SJCRH30 (cell line): ENCODE measurements around the gene NANP. TPM values are rescaled to one million over a fixed set of nuclear protein-coding genes. Genes with fewer than 3 reads are reported as not detected.
"Not testable (repeated sequence)": the region's sequence is repeated elsewhere in the genome, so short reads cannot be mapped to it uniquely, and the experiment has no call there.

Experiments used
- DNase-seq, 2 experiments: peaks; one replicate each; pipeline ENCODE4 v3.0.0-alpha.2; 2015 to 2020
- H3K27ac ChIP-seq: fragments of 250-450 bp; sonication (Bioruptor Pico); 2 replicates; pipeline ENCODE4 v1.5.1; 2020; ENCODE audit warnings: mild to moderate bottlenecking, moderate library complexity
- H3K27me3 ChIP-seq: fragments of 250-450 bp; sonication (Bioruptor Pico); 2 replicates; pipeline ENCODE4 v1.5.1; 2020; ENCODE audit warnings: mild to moderate bottlenecking, moderate library complexity
- H3K36me3 ChIP-seq: fragments of 250-450 bp; sonication (Bioruptor Pico); 2 replicates; pipeline ENCODE4 v1.5.1; 2020; ENCODE audit warnings: mild to moderate bottlenecking, moderate library complexity
- H3K4me1 ChIP-seq: fragments of 250-450 bp; sonication (Bioruptor Pico); 2 replicates; pipeline ENCODE4 v1.5.1; 2020; ENCODE audit warnings: mild to moderate bottlenecking, moderate library complexity
- H3K4me3 ChIP-seq: fragments of 250-450 bp; sonication (Bioruptor Pico); 2 replicates; pipeline ENCODE4 v1.5.1; 2020; ENCODE audit warnings: mild to moderate bottlenecking, moderate library complexity
- H3K9me3 ChIP-seq: fragments of 250-450 bp; sonication (Bioruptor Pico); replicated peaks from 2 replicates; pipeline ENCODE4 v1.5.1; 2020; ENCODE audit warnings: mild to moderate bottlenecking, moderate library complexity
- total RNA-seq: library from RNA; depleted of rRNA; stranded (reverse); fragments of >200 nt; shearing (Covaris generic); gene quantifications from 2 replicates; pipeline ENCODE4 v1.2.3, GENCODE V29; 2014

NANP gene
- total RNA-seq, 1 experiment from 2014 or later = 16.2 TPM

DNA sequence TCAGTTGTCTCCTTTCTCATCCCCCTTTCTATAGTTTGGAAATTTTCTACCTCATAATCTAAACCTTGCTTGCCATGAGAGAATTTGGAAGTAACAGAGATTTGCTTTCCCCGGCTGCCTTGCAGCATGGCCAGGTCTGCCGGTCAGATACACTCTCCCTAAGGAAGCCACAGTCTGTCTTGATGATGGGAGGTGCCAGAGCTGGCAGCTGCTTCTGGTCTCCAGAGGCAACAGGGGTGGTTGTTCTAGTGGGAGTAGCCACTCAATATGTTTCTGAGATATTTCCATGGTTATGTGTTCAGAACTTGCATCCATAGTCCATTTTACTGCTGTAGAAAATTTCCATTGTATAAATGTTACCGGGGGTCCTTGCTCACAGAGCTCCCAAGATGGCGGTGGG lies 33.0 kb downstream of the NANP start:
- H3K4me3 ChIP-seq, H3K36me3 ChIP-seq, H3K27ac ChIP-seq, H3K27me3 ChIP-seq, DNase-seq, H3K9me3 ChIP-seq, H3K4me1 ChIP-seq: not testable (repeated sequence)

DNA sequence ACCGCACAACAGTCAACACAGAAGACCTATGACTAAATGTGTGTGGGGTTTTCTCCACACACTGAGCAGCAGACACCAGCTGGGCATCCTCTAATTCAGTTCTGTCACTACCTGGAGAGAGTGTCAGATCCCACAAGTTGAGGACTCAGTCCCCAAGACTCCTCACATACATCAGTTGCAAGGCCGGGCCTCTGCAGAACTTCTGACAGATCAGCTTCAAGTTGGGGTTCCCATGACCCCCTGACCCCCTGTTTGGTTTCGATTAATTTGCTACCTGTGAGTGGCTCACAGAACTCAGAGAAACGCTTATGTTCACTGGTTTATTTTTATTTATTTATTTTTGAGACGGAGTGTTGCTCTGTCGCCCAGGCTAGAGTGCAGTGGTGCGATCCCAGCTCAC lies 35.3 kb downstream of the NANP start:
- Histone ChIP-seq H3K36me3 (no peaks in the 10 kb centered on the region), H3K27ac (no peak overlapping the region)
- DNase-seq = no peak

DNA sequence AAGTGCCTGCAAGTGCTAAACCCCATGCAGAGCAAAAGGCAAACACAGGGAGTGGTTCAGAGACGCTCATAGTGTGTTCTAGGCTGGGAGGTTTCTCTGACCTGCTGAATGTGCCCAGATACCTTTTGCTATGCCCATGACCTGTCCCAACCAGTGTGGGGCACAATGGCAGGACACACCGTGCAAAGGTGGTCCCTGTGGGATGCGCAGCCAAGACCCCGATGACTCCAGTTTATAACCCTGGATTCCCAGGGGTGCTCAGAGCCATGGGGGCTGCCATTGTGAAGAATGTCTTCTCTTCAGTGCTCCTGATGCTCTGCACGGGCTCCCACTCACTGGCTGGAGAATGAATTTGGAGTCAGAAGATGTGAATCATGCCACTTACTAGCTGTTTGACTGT lies 36.3 kb downstream of the NANP start:
- Histone ChIP-seq H3K4me3 (no peak overlapping the region), H3K36me3 (no peaks in the 10 kb centered on the region), H3K27ac (no peak overlapping the region), H3K27me3 (no peaks in the 10 kb centered on the region), H3K4me1 (no peaks in the 10 kb centered on the region), H3K9me3 (no peaks in the 10 kb centered on the region)
- no peak for DNase-seq

More for the DNA sequence above, 35.3 kb downstream of the NANP start:
- H3K9me3 ChIP-seq = no peaks in the 10 kb centered on the region
- H3K27me3 ChIP-seq = no peaks in the 10 kb centered on the region
- H3K4me1 ChIP-seq = no peaks in the 10 kb centered on the region
- H3K4me3 ChIP-seq = no peak overlapping the region

DNA sequence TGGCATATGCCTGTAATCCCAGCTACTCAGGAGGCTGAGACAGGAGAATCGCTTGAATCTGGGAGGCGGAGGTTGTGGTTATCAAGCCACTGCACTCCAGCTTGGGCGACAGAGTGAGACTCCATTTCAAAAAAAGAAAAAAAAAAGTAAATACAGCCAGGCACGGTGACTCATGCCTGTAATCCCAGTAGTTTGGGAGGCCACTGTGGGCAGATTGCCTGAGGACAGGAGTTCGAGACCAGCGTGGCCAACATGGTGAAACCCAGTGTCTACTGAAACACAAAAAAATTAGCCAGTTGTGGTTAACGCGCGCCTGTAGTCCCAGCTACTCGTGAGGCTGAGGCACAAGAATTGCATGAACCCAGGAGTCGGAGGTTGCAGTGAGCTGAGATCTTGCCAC lies 36.9 kb downstream of the NANP start:
- peak in 1 of 2 experiments; percentile 23 for DNase-seq
- Histone ChIP-seq H3K27me3 (no peaks in the 10 kb centered on the region), H3K4me1 (no peaks in the 10 kb centered on the region), H3K36me3 (peaks cover 2% of the 10 kb centered on the region; the same call in 1 of the 2 replicates), H3K4me3 (no peak overlapping the region), H3K9me3 (no peaks in the 10 kb centered on the region), H3K27ac (no peak overlapping the region)

DNA sequence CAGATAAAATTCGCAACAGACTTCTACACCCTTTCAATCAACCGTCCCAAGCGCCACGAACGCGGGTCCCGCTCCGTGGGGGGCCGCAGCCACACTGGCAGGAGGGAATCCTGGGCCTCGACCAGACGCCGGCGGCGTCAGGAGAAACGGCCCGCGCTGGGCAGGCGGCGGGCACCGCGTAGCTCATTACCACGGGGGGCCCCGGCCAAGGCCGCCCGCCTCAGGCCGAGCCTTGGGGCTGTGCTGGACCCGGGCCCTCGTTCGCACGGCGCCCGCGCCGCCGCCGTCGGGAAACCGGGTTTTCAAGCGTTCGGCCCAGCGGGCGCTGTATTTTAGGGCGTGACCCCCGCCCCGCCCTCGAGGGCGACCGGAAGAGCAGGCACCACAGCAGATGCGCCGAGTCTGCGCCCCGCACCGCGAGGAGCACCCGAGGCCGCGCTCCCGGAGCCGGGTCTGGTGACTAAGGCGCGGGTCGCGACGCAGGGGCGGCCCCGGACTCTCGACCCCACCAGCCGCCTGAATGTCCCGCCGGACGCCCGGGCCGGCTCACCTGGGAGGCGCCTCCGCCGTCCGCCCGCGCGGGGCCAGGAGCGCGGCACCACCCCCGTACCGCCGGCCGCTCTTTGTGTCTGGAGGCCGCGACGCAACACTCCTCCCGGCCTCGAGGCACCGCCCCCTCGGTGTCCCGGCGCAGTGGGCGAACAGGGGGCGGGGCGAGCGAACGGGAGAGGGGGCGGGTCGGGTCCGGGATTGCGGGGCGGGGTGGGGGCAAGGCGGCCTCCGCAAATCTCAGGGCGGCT lies 38.7 kb downstream of the NANP start, which contains the start of gene NINL:
Gene NINL (minus strand): TSS at position 627 of the 800 bp plus-strand sequence. CDS start 58,944 bp downstream, outside the sequence.
- peak within 1 kb of the TSS; percentile 96 for H3K4me3 ChIP-seq
- no peaks in the 10 kb centered on the region for H3K27me3 ChIP-seq
- H3K9me3 ChIP-seq = no peaks in the 10 kb centered on the region
- H3K27ac ChIP-seq = peak within 1 kb of the TSS; percentile 86
- peak; percentile 86 to 88 for DNase-seq
- peaks cover 6% of the 10 kb centered on the region; the same call in 1 of the 2 replicates for H3K36me3 ChIP-seq
- no peaks in the 10 kb centered on the region for H3K4me1 ChIP-seq

DNA sequence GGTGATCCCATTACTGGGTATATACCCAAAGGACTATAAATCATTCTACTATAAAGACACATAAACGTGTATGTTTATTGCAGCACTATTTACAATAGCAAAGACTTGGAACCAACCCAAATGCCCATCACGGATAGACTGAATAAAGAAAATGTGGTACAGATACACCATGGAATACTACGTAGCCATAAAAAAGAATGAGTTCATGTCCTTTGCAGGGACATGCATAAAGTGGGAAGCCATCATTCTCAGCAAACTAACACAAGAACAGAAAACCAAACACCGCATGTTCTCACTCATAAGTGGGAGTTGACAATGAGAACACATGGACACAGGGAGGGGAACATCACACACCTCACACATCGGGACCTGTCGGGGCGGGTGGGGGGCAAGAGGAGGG lies 40.2 kb downstream of the NANP start:
- not testable (repeated sequence) for H3K36me3 ChIP-seq, H3K4me1 ChIP-seq, H3K27me3 ChIP-seq, H3K27ac ChIP-seq, H3K9me3 ChIP-seq, DNase-seq
- peak overlapping the region; percentile 96; the same call in 1 of the 2 replicates for H3K4me3 ChIP-seq

DNA sequence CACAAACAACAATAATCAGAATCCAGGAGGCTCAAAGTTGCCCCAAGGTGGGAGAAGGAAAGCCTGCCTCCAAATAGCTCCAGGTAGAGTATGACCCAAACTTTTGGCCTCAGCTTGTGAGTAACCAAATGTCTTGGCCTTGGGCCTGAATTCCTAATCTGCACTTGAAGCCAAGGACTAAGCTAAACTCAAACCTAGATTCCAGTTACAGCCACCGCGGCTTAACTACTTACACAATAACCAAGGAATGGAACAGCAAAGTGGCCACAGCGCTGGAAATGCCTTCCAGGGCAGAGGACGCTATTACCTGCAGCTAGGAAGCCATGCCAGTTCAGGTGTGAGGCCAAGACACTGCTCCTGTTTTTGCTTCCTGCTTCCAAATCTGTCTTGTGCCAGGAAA lies 43.1 kb downstream of the NANP start:
- Histone ChIP-seq H3K4me3 (no peak overlapping the region), H3K36me3 (peaks cover 8% of the 10 kb centered on the region), H3K4me1 (peaks cover 15% of the 10 kb centered on the region), H3K27ac (no peak overlapping the region), H3K27me3 (no peaks in the 10 kb centered on the region), H3K9me3 (no peaks in the 10 kb centered on the region)
- no peak for DNase-seq

DNA sequence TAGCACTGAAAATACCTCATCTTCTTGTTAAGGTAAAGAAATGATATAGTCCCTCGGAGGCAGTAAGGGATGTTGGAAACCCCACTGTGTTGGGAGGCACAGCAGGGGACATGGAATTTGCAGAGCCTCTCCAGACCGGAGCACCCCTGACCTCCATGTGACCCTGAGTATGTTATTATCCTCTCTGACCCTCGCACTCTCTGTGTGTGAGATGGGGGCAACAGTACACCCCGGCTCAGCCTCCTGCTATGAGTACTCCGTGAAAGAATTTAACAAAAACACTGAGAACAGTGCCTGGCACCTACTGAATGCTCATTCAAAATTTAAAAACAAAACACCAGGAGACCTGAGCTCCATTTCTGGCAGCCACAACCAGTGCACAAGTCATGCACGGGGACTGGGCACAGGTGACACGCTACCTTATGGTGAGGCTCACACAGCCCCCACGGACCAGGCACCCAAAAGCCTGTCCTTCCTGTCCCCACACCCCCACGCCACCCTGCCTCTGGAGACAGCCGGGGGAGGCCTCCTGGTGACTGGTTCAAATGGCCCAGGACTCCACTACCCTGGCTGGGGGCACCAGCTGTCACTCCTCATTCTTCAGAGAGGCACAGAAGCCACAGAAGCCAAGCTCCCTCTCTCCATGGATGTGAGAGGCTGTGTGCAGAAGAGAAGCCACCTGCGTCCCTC lies 44.6 kb downstream of the NANP start:
- Histone ChIP-seq H3K36me3 (peaks cover 16% of the 10 kb centered on the region), H3K27me3 (no peaks in the 10 kb centered on the region), H3K27ac (no peak overlapping the region), H3K4me3 (no peak overlapping the region), H3K9me3 (no peaks in the 10 kb centered on the region), H3K4me1 (peaks cover 15% of the 10 kb centered on the region)
- peak; percentile 29 to 54 for DNase-seq

DNA sequence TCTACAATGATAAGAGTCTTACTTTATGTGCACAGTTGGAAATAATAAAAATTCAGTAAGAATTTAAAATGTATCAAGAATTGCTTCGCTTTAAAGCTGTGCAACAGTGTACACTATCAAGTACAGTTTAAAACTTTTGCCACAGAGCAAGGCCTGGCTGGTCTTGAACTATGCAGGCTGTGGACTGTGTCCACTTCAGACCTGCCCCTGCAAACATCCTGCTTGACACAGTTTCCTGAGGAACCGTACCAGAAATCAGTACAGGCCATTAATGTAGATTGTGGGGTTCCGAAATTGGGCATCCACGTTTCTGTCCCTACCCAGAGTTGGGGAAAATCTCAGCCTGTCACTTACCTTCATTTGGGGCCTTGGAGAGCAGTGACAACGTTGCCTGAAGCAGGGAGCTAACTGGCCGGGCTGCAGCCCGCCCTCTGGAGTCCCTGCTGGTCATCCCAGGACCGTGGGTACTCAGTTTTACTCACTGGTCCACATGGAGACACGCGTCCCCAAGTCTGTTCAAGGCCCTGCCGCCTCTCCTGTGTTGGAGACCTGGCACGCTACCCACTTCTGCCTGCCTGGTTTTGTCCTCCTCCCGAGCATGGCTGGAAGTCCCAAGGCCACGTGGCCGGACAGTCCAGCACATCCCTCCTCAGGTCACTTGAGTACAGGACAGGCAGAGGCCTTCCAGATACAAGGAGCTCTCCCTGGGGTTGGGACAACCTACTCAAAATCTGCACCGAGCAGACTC lies 46.9 kb downstream of the NANP start:
- Histone ChIP-seq H3K27ac (no peak overlapping the region), H3K4me1 (peaks cover 15% of the 10 kb centered on the region), H3K4me3 (no peak overlapping the region), H3K27me3 (no peaks in the 10 kb centered on the region), H3K36me3 (peaks cover 23% of the 10 kb centered on the region), H3K9me3 (no peaks in the 10 kb centered on the region)
- DNase-seq = no peak

DNA sequence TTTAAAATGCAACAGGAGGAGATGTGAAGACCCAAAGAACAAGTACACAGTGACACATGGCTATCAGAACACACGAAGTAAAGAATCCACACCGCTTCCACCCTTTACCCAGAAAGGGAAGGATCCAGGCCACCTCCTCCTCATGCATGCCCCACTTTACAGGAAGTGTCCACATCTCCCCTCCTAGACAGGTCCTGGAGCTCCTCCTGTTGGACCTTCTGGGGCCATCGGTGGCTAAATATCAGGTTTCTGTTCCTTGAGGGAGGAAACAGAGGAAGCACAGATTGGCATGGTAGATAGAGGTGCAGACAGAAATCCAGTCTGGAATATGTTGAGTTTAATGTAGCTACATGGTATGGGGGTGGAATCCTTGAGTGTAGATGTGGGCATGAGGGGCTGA lies 49.4 kb downstream of the NANP start:
- peak in 1 of 2 experiments; percentile 19 for DNase-seq
- H3K36me3 ChIP-seq = peaks cover 24% of the 10 kb centered on the region
- peaks cover 11% of the 10 kb centered on the region for H3K4me1 ChIP-seq
- H3K9me3 ChIP-seq = no peaks in the 10 kb centered on the region
- H3K27ac ChIP-seq = no peak overlapping the region
- H3K27me3 ChIP-seq = no peaks in the 10 kb centered on the region
- no peak overlapping the region for H3K4me3 ChIP-seq

DNA sequence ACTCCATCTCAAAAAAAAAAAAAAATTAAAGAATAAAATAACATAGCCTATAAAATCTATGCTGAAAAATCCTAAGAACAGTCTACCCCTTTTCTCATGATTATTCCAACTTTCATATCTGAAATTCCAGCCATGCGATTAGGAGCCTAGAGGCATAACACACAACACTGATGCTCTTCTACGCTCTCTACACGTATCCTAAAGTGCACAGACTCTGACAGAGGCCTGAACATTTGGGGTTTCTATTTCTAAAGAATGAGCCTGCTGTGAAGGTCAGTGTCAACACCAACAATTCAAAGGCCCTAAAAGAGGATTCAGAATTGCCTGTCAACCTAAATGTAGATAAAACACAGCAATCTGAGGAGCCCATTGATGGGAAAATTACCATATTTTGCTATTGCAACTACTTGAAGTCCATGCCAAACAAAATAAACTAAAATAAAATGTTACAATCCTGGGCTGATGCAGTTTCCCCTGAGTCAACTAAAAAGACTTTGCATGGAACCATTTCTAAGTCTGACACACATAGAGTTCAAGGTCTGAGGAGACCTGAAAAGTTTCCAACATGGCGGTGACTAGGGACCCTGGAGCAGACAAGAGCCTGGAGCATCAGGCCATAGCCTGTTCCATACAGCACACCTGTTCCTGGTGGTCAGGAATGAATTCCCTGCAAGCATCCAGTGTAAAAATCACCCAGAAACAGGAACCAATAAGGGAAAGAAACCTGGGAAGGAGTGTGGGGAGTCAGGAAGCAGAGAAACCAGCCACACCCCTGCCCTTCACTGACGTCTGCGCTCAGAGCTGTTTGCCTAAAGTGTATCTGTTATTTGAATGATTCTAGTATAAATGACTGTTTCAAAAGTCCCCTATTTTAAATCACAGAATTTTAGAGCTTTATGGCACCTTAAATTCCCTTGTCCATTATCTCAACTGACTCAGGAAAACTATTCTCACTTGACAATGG lies 50.2 kb downstream of the NANP start:
- DNase-seq = no peak
- H3K9me3 ChIP-seq = no peaks in the 10 kb centered on the region
- no peaks in the 10 kb centered on the region for H3K27me3 ChIP-seq
- peaks cover 7% of the 10 kb centered on the region for H3K4me1 ChIP-seq
- no peak overlapping the region for H3K27ac ChIP-seq
- H3K36me3 ChIP-seq = peaks cover 30% of the 10 kb centered on the region
- H3K4me3 ChIP-seq = no peak overlapping the region

DNA sequence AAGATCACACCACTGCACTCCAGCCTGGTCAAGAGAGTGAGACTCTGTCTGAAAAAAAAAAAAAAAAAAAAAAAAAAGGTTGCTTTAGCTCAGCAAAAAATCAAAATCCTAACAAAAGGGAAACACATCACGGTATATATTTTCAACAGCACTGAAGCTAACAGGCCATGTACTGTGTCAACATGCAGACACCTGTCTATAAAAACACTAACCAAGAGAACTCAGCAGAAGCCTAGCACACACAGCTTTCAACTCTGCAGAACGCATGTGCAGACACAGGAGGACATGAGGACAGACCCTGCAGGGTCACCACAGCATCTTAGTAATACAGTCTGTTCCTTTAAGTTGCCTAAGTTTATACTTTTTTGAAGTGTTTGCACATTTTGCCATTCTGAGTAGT lies 52.0 kb downstream of the NANP start:
- no peaks in the 10 kb centered on the region for H3K9me3 ChIP-seq
- peaks cover 7% of the 10 kb centered on the region for H3K4me1 ChIP-seq
- no peak for DNase-seq
- no peaks in the 10 kb centered on the region for H3K27me3 ChIP-seq
- H3K4me3 ChIP-seq = no peak overlapping the region
- H3K27ac ChIP-seq = no peak overlapping the region
- peaks cover 35% of the 10 kb centered on the region for H3K36me3 ChIP-seq

DNA sequence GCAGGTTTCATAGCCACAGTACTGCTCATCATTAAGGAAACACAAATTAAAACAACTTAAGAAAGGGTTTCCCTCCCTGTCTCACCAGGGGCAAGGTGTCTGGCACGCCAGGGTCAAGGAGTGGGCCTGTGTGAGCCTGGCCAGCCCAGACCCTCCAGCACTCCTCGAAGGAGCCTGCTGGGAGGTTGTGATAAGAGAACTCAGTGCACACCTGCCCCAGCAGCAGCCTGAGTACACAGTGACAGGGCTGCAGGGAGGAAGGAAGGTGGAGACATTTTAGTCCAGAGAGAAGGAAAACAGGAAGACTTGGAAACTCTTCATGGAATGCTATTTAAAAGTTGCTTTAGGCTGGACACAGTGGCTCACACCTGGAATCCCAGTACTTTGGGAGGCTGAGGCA lies 52.6 kb downstream of the NANP start:
- Histone ChIP-seq H3K4me3 (no peak overlapping the region), H3K27me3 (no peaks in the 10 kb centered on the region), H3K9me3 (no peaks in the 10 kb centered on the region), H3K27ac (no peak overlapping the region), H3K4me1 (peaks cover 5% of the 10 kb centered on the region), H3K36me3 (peaks cover 38% of the 10 kb centered on the region)
- DNase-seq = no peak

DNA sequence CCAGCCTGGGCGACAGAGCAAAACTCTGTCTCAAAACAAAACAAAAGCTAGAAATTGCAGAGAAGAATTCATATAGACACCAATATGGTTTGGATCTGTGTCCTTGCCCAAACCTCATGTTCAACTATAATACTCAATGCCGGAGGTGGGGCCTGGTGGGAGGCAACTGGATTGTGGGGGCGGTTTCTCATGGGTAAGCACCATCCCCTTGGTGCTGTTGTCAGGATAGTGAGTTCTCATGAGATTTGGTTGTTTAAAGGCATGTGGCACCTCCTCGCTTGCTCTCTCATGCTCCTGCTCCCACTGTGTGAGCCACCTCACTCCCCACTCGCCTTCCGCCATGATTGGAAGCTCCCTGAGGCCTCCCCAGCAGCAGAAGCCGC lies 53.7 kb downstream of the NANP start:
- no peaks in the 10 kb centered on the region for H3K9me3 ChIP-seq
- DNase-seq = no peak
- no peaks in the 10 kb centered on the region for H3K4me1 ChIP-seq
- H3K27me3 ChIP-seq = no peaks in the 10 kb centered on the region
- no peak overlapping the region for H3K27ac ChIP-seq
- peaks cover 40% of the 10 kb centered on the region for H3K36me3 ChIP-seq
- H3K4me3 ChIP-seq = no peak overlapping the region
